Measurements from ENCODE around the gene PANK1. TPM values are rescaled to one million over a fixed set of nuclear protein-coding genes. Genes with fewer than 3 reads are reported as not detected.
A peak's percentile ranks its signal among the peaks of the same experiment; 100 is the strongest.

PANK1 gene
- 8.3 and 10.7 TPM in 2 replicates for total RNA-seq (2014; rRNA removed; shearing (Covaris generic))

GRCh38 chr10:89644967-89645741 lies at the start of gene PANK1:
Gene PANK1 (minus strand): TSS chr10:89645242. CDS start chr10:89644891, 351 bp downstream.
- in situ Hi-C loops (cut with HindIII; ENCODE audit: low sequenced_read_pairs) = no loop called here

GRCh38 chr10:89693176-89693575 lies 48.1 kb upstream of the PANK1 start:
- in situ Hi-C loops (cut with HindIII; ENCODE audit: low sequenced_read_pairs) = no loop called here
- no peak for DNase-seq (ENCODE audit: low spot score)

More at GRCh38 chr10:89644967-89645741, at the start of gene PANK1:
- DNase-seq (ENCODE audit: low spot score) = peak; percentile 84

GRCh38 chr10:89692416-89692815 lies 47.4 kb upstream of the PANK1 start:
- DNase-seq (ENCODE audit: low spot score) = no peak
- in situ Hi-C loops (cut with HindIII; ENCODE audit: low sequenced_read_pairs) = no loop called here

GRCh38 chr10:89690027-89690426 lies 45.0 kb upstream of the PANK1 start:
- in situ Hi-C loops (cut with HindIII; ENCODE audit: low sequenced_read_pairs) = no loop called here

GRCh38 chr10:89685936-89686335 lies 40.9 kb upstream of the PANK1 start:
- in situ Hi-C loops (cut with HindIII; ENCODE audit: low sequenced_read_pairs) = no loop called here
- no peak for DNase-seq (ENCODE audit: low spot score)

More at GRCh38 chr10:89690027-89690426, 45.0 kb upstream of the PANK1 start:
- DNase-seq (ENCODE audit: low spot score) = no peak

GRCh38 chr10:89684604-89685003 lies 39.6 kb upstream of the PANK1 start:
- in situ Hi-C loops (cut with HindIII; ENCODE audit: low sequenced_read_pairs) = no loop called here
- DNase-seq (ENCODE audit: low spot score) = no peak

GRCh38 chr10:89683883-89684282 lies 38.8 kb upstream of the PANK1 start:
- in situ Hi-C loops (cut with HindIII; ENCODE audit: low sequenced_read_pairs) = no loop called here
- no peak for DNase-seq (ENCODE audit: low spot score)

- no peak for DNase-seq (ENCODE audit: low spot score)
- in situ Hi-C loops (cut with HindIII; ENCODE audit: low sequenced_read_pairs) = no loop called here
Measured at GRCh38 chr10:89679986-89680385, 34.9 kb upstream of the PANK1 start.

GRCh38 chr10:89677341-89677740 lies 32.3 kb upstream of the PANK1 start:
- in situ Hi-C loops (cut with HindIII; ENCODE audit: low sequenced_read_pairs) = no loop called here
- DNase-seq (ENCODE audit: low spot score) = no peak

- DNase-seq (ENCODE audit: low spot score) = no peak
- in situ Hi-C loops (cut with HindIII; ENCODE audit: low sequenced_read_pairs) = no loop called here
Measured at GRCh38 chr10:89670926-89671325, 25.9 kb upstream of the PANK1 start.

- DNase-seq (ENCODE audit: low spot score) = no peak
- in situ Hi-C loops (cut with HindIII; ENCODE audit: low sequenced_read_pairs) = no loop called here
Measured at GRCh38 chr10:89669985-89670384, 24.9 kb upstream of the PANK1 start.

GRCh38 chr10:89668386-89669071 lies 23.5 kb upstream of the PANK1 start:
- no peak for DNase-seq (ENCODE audit: low spot score)
- in situ Hi-C loops (cut with HindIII; ENCODE audit: low sequenced_read_pairs) = no loop called here

GRCh38 chr10:89666138-89666537 lies 21.1 kb upstream of the PANK1 start:
- no peak for DNase-seq (ENCODE audit: low spot score)
- in situ Hi-C loops (cut with HindIII; ENCODE audit: low sequenced_read_pairs) = no loop called here

GRCh38 chr10:89665302-89665701 lies 20.3 kb upstream of the PANK1 start:
- in situ Hi-C loops (cut with HindIII; ENCODE audit: low sequenced_read_pairs) = no loop called here
- no peak for DNase-seq (ENCODE audit: low spot score)

GRCh38 chr10:89664203-89664602 lies 19.2 kb upstream of the PANK1 start:
- no peak for DNase-seq (ENCODE audit: low spot score)
- in situ Hi-C loops (cut with HindIII; ENCODE audit: low sequenced_read_pairs) = no loop called here

- no peak for DNase-seq (ENCODE audit: low spot score)
- in situ Hi-C loops (cut with HindIII; ENCODE audit: low sequenced_read_pairs) = no loop called here
Measured at GRCh38 chr10:89663144-89663543, 18.1 kb upstream of the PANK1 start.

GRCh38 chr10:89662596-89662995 lies 17.6 kb upstream of the PANK1 start:
- in situ Hi-C loops (cut with HindIII; ENCODE audit: low sequenced_read_pairs) = no loop called here
- no peak for DNase-seq (ENCODE audit: low spot score)

GRCh38 chr10:89659143-89660131 lies 14.4 kb upstream of the PANK1 start:
- in situ Hi-C loops (cut with HindIII; ENCODE audit: low sequenced_read_pairs) = no loop called here

GRCh38 chr10:89657302-89657701 lies 12.3 kb upstream of the PANK1 start:
- in situ Hi-C loops (cut with HindIII; ENCODE audit: low sequenced_read_pairs) = no loop called here
- DNase-seq (ENCODE audit: low spot score) = no peak

More at GRCh38 chr10:89659143-89660131, 14.4 kb upstream of the PANK1 start:
- DNase-seq (ENCODE audit: low spot score) = no peak

Data from G401 (cell line).